HEK293T (cell line): Measurements from ENCODE around the gene SIDT2.

ENCODE experiments used
- ARNT ChIP-seq: fragments of 450-650 bp; IDR thresholded peaks from 2 replicates; pipeline ENCODE4 v1.6.1; 2017; ENCODE audit warnings: mild to moderate bottlenecking
- BHLHE40 ChIP-seq: fragments of 450-650 bp; IDR thresholded peaks from 2 replicates; pipeline ENCODE4 v1.6.1; 2016; ENCODE audit warnings: mild to moderate bottlenecking, moderate library complexity, borderline replicate concordance
- ELF4 ChIP-seq: fragments of 450-650 bp; IDR thresholded peaks from 2 replicates; pipeline ENCODE4 v1.6.1; 2017; ENCODE audit warnings: antibody characterized with exemption
- FOXA1 ChIP-seq: fragments of 450-650 bp; IDR thresholded peaks from 2 replicates; pipeline ENCODE4 v1.6.1; 2016; ENCODE audit warnings: mild to moderate bottlenecking
- FOXK2 ChIP-seq: fragments of 450-650 bp; IDR thresholded peaks from 2 replicates; pipeline ENCODE4 v1.6.1; 2016; ENCODE audit warnings: mild to moderate bottlenecking
- FOXM1 ChIP-seq: fragments of 450-650 bp; IDR thresholded peaks from 2 replicates; pipeline ENCODE4 v1.6.1; 2017; ENCODE audit warnings: mild to moderate bottlenecking, borderline replicate concordance
- L3MBTL2 ChIP-seq: fragments of 450-650 bp; conservative IDR thresholded peaks from 2 replicates; pipeline ENCODE4 v1.6.1; 2016; ENCODE audit warnings: mild to moderate bottlenecking
- SP1 ChIP-seq: fragments of 450-650 bp; IDR thresholded peaks from 2 replicates; pipeline ENCODE4 v1.6.1; 2017
- TF ChIP-seq, protein P1 (sequence below): fragments of 450-650 bp; IDR thresholded peaks from 2 replicates; pipeline ENCODE4 v1.6.1; 2016

DNA sequence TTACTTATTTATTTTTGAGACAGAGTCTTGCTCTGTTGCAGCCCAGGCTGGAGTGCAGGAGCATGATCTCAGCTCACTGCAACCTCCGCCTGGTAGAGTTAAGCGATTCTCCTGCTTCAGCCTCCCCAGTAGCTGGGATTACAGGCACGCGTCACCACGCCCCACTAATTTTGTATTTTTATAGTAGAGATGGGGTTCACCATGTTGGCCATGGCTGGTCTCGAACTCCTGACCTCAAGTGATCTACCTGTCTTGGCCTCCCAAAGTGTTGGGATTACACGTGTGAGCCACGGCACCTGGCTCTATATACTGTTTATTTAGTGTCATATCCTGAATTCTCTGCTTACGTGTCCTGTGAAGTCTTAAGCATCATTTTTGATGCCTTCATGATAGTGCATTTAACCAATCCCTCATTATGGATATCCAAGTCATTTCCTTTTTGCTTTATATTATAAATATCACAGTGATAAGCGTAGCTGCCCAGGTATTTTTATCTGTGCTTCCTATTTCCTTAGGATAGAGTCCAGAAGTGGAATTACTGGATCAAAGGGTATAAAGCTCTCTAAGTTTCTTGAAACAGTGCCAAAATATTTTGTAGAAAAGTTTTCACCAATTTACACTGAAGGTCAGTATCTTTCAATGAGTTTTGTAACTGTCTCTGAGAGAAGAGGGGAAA lies 871 bp upstream of the SIDT2 start:
- TF ChIP-seq BHLHE40 (no peak), SP1 (no peak), ELF4 (no peak), FOXK2 (no peak), ARNT (no peak), L3MBTL2 (no peak), FOXM1 (no peak), FOXA1 (no peak)
- TF ChIP-seq, protein P1, sequence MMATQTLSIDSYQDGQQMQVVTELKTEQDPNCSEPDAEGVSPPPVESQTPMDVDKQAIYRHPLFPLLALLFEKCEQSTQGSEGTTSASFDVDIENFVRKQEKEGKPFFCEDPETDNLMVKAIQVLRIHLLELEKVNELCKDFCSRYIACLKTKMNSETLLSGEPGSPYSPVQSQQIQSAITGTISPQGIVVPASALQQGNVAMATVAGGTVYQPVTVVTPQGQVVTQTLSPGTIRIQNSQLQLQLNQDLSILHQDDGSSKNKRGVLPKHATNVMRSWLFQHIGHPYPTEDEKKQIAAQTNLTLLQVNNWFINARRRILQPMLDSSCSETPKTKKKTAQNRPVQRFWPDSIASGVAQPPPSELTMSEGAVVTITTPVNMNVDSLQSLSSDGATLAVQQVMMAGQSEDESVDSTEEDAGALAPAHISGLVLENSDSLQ = no peak
